NCI-H748 (cell line): Measurements from ENCODE around the gene ANKRD40.
"Not testable (repeated sequence)": the region's sequence is repeated elsewhere in the genome, so short reads cannot be mapped to it uniquely, and the experiment has no call there.

ENCODE experiments used
- DNase-seq: peaks from one replicate; lab custom pipeline; 2025; ENCODE audit not compliant: unreplicated experiment; lab: John Stamatoyannopoulos, UW

Gene ANKRD40

DNA sequence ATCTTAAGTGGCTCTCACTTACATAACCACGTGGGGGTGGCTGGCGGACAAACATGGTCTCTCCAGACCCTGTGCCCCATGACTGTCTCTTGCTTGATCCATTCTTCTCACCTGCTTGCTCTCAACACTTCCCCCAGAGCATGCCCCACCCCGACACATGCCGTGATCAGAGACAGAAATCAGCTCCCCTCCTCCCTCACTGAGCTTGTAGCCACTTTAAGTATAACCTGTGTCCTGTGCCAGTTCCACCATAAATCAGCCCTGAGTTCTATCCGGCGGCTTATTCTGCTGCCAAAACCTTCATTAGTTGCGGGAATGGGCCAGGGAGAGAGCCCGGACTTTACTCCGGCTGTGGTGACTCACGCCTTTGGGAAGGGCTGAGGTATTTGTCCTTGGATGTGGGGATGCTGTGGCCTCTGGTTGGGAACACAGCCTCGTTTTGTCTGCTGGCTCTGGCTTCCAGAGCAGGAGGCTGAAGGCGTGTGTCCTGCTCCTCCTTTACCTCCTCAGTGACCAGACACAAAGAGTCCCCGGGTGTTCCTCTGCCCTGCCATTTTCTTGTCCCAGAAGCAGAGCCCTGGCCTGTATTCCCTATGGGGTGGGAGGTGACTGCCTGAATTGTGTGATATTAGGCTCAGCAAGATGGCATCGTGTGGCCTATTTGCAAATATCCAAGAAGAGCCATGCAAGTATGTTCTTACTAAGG is 21.1 kb downstream of the ANKRD40 start:
- no peak for DNase-seq

DNA sequence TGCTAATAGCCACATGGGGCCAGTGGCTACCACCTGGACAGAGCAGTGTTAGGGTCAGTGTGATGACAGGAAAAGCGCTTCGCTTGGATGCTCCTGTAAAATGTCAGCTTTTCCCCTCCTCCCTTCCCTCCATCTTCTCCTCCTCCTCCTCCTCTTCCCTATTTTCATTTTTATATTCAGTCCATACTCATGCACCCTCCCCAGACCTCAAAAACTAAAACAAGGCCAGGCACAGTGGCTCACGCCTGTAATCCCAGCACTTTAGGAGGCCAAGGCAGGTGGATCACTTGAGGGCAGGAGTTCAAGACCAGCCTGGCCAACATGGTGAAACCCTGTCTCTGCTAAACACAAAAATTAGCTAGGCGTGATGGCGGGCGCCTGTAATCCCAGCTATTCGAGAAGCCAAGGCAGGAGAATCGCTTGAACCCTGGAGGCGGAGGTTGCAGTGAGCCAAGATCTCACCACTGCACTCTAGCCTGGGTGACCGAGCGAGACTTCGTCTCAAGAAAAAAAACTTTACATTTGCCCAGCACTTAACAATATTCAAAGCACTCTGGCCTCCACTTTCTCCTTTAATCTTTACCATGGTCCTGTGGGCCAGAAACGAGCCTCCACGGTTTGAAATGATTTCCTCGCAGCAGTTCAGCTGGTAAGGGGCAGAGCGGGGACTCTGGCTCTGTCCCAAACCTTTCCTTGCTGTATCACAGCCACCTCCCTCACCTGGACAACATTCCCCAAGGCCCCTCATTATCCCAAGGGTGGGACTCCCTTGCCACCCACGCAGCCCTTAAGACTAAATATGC is 21.8 kb downstream of the ANKRD40 start:
- no peak for DNase-seq

DNA sequence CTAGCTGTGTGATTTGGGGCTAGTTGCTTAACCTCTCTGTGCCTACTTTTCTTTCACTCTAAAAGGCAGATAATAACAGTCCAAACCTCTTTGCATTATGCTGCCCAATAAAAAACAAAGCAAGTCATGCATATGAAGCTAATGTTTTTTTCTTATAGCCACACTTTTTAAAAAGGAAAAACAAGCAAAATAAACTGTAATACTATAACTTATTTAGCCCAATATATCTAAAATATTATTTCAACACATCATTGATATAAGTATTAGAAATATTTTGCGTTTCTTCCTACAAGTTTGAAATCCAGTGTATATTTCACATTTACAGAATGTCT is 22.4 kb downstream of the ANKRD40 start:
- DNase-seq = no peak

DNA sequence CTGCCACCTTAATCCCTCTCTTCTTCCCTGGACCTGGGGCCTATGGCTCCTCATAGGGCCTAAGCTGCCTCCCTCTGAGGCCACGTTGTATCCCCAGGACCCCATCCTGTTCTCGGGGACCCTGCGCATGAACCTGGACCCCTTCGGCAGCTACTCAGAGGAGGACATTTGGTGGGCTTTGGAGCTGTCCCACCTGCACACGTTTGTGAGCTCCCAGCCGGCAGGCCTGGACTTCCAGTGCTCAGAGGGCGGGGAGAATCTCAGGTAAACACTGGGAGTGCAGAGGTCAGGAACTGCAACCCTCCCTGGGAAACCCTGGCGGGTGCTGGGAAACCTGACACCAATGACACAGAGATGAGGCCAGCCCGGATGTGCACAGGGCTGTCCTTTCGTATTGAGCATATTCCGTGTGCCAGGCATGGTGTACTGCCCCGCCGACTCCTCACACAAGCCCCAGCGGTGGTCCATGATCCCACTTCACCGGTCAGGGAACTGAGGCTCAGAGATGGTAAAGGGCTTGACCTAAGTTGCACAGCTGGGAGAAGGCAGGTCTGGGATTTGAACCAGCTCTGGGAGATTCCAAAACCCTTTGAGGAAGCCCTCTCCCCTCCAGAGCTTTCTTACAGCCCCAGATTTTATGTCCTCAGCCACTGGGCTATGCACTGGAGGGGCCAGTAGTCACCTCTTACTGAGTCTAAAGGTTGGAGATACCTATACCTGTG is 22.9 kb downstream of the ANKRD40 start:
- peak; percentile 29 for DNase-seq

DNA sequence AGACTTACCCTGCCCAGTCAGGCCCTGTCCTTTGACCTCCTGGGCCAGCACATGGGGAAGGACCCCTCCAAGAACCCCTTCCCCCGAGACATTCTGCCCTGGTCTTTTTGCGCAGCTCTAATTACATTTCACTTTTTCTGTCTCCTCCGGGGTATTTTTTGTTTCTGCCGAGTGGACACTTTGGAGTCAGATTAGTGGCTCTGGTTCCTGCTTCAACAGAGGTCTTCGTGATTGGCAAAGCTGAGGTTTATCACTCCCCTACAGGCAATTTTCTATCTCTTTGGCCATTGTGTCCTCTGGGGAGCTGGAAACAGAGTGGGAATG is 23.5 kb downstream of the ANKRD40 start:
- DNase-seq = no peak

DNA sequence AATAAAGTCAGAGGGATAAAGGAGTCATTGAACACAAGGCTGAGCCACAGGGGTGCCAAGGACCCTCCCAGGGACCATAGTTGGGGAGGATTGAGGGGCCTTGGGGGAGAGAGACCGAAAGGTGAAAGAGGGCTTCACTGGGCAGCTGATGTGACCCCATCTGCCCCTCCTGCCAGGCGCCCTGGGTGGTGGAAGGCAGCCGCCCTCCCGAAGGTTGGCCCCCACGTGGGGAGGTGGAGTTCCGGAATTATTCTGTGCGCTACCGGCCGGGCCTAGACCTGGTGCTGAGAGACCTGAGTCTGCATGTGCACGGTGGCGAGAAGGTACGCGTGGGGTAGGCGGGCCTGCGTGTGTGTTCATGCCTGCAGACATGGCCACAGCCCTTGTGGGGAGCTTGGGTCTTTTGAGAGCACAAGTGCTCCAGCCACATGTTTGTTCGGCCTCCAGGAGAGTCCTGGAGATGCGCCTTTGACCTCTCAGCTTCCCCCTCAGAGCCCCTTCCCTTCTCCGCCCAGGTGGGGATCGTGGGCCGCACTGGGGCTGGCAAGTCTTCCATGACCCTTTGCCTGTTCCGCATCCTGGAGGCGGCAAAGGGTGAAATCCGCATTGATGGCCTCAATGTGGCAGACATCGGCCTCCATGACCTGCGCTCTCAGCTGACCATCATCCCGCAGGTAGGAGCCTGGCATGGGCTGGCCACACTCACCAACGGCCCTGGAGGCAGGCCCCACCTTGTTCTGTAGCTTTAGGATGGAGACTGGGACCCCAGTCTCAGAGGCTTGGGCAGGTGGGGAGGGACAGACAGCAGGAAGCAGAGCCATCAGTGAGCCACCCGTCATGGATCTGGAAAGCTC is 24.1 kb downstream of the ANKRD40 start:
- DNase-seq = no peak

DNA sequence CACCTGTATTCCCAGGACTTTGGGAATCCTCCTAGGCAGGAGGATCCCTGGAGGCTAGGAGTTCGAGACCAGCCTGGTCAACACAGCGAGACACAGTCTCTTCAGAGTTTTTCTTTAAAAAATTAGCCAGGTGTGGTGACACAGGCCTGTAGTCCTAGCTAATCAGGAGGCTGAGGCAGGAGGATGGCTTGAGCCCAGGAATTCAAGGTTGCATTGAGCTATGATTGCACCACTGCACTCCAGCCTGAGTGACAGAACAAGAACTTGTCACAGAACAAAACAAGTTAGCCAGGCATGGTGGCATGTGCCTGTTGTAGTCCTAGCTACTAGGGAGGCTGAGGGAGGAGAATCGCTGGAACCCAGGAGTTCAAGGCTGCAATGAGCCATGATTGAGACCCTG is 24.8 kb downstream of the ANKRD40 start:
- no peak for DNase-seq

DNA sequence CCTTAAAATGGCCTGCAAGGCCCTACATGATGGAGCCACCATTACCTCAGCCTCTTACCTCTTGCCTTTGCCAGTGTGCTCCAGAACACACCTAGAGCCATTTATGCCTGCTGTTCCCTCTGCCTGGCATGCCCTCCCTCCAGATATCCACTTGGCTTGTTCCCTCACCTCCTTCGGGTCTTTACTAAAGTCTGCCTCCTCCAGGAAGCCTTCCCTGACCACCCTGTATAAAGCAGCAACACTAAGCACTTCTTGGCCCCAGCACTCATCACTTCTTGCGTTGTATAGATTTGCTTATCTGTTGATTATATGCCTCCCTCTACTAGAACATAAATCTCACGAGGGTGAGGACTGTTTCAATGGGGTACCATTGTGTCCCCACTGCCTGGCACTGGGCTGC is 25.3 kb downstream of the ANKRD40 start:
- no peak for DNase-seq

DNA sequence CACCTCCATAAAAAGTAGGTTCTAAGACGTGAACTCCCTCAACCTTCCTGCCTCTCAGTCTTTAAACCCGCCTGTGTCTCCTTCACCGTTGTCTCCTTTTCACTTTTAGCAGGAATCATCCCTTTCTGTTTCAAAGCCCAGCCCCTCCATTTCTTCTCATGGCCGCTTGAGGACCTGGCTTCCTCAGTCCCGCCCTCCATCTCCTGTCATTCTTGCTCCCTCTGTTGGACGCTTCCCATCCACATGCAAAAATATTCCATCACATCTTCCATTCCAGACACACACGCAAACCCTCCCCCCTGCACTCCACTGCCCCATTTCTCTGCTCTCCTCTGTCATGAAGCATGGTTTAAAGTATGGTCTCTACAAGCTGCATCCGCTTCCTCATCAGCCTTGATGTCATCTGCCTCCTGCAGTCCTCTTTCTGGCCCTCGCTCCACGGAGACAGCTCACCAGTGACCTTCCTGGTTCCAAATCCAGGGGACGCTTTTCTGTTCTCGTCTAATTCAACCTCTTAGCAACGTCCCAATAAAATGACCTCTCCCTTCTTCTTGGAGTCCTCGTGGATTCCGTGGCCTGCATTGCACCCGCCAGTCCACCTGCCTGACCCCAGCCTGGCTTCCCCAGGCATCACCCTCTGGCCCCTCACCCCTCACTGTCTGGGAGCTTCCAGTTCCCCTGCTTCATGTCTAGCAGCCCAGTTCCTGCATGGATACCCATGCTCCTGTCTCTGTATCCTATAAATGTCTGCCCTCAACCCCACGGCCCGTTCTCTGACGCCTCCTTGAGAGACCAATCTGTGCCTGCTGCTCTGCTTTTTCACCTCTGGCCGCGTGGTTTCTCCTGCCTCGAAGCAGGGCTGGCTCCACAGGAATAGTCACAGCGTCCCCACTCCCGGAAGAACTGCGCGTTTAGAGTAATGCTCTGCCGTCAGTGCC is 26.2 kb downstream of the ANKRD40 start:
- DNase-seq = peak; percentile 41

DNA sequence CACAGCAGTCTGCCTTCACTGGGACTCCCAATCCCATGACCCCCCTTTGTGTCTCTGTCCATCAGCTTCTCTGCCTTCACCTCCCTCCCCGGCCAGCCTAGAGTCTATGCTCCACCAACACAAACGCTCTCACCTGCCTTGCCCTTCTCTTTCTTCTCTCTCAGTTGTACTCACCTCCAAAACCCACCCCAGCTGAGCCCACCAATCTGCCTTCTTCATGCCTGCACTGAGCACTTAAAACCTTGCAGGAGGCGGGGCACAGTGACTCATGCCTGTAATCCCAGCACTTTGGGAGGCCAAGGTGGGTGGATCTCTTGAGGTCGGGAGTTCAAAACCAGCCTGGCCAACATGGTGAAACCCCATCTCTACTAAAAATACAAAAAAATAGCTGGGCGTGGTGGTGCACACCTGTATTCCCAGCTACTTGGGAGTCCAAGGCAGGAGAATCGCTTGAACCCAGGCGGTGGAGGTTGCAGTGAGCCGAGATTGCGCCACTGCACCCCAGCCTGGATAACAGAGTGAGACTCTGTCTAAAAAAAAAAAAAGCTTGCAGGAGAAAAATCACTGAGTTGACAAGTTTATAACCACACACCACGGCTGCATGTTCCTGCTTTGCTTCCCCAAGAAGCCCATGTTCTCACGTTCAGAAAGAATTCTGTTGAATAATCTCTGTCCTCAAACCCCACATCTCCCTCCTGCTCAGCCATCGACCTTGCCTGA is 27.0 kb downstream of the ANKRD40 start:
- DNase-seq = not testable (repeated sequence)

DNA sequence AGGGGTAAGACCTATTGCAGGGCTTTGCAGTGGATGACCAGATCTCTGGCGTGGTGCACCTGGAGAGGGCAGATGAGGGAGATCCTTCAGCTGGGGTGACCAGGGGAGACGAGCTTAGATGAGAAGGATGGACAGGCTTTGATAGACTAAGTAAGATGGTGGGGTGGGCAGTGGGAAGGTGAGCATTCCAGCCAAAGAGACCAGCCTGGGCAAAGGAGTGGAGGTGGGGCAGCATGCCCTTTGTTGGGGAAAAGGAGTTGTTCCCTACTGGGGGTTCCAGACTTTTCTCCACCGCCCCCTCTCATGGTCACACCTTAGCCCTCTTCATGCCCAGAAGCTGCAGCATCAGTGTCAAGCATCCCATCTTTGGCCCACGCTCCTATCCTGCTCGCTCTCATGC is 27.6 kb downstream of the ANKRD40 start:
- DNase-seq = no peak

DNA sequence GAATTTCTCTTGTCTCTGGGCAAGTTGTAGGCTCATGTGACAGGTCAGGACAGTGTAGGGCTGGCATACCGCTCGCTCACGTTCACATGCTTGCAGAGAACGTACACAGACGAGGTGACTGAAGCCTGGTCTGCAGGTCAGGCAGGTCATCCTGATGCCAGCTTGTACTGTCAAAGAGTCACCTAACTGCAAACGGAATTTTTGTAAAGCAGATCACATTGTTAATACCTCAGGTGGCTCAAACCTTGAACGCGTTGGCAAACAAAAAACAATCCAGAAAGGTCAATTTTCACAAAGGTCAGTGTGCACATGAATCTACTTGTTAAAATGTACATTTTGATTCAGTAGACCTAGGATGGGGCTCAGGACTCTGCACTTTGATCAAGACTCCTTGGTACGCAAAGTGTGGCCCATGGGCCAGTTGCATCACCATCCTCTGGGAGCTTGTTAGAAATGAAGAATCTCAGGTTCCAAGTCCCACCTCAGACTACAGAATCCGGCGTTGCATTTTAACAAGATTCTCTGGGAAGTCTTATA is 28.6 kb downstream of the ANKRD40 start:
- no peak for DNase-seq

DNA sequence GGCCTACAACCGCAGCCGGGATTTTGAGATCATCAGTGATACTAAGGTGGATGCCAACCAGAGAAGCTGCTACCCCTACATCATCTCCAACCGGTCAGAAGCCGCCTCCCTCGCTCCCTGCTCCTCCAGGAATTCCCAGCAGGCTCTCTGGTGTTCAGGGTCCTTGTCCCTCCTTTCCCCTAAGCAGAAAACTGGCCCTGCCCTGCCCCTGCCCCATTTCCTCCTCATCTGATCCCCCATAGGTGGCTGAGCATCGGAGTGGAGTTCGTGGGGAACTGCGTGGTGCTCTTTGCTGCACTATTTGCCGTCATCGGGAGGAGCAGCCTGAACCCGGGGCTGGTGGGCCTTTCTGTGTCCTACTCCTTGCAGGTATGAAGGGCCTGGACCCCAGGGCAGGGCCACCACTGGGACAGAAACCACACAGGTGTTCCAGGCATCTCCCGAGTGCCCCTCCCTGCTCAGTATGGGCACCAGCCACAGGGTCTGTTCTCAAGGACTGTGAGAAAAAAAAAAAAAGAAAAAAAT is 29.8 kb downstream of the ANKRD40 start:
- DNase-seq = no peak

DNA sequence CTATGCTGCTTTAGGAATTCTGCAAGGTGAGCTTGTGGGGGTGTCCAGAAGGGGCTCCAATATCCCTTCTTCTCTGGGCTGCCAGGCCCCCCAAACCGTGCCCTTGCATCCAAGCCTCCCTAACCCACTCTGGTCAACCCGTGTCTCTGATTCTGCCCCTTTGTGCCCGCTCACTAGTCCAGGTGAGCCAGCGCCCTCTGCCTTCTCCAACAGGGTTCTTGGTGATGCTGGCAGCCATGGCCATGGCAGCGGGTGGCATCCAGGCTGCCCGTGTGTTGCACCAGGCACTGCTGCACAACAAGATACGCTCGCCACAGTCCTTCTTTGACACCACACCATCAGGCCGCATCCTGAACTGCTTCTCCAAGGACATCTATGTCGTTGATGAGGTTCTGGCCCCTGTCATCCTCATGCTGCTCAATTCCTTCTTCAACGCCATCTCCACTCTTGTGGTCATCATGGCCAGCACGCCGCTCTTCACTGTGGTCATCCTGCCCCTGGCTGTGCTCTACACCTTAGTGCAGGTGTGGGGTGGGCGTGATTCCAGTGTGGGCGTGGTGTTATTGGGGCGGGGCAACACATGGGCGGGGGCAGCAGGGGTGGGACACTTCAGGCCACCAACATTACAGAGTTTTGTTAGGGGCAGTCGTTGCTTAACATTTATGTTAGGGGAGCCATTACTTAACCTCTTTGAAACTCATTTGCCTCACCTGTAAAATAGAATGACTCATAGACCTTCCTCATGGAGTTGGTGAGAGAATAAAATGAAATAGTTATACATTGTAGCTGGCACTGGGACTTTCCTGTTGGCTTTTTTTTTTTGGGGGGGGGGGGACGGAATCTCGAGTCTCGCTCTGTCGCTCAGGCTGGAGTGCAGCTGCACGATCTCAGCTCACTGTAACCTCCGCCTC is 31.4 kb downstream of the ANKRD40 start:
- DNase-seq = no peak

DNA sequence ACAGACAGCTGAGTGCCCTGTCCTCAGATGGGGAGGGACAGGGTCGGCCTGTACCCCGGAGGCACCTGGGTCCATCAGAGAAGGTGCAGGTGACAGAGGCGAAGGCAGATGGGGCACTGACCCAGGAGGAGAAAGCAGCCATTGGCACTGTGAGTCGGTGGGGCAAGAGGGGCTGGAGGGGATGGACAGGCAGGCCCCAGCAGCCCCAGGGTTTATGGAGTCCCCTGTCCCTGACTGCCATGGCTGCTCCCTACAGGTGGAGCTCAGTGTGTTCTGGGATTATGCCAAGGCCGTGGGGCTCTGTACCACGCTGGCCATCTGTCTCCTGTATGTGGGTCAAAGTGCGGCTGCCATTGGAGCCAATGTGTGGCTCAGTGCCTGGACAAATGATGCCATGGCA is 32.1 kb downstream of the ANKRD40 start:
- DNase-seq = no peak

DNA sequence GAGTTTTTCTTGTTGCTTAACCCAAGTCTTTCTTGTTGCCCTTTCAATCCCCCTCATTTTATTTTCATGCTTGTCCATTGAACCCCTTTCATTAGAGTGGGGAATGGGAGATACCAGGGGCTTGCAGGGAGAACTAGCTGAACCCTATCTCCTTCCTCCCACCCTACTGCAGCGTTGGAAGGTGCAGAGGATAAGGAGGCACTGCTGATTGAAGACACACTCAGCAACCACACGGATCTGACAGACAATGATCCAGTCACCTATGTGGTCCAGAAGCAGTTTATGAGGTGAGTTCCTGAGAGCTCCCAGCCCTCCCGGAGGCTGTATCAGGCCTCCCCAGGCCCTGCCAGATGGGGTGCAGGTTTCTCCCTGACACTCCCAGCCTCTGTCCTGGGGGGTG is 32.5 kb downstream of the ANKRD40 start:
- DNase-seq = no peak

DNA sequence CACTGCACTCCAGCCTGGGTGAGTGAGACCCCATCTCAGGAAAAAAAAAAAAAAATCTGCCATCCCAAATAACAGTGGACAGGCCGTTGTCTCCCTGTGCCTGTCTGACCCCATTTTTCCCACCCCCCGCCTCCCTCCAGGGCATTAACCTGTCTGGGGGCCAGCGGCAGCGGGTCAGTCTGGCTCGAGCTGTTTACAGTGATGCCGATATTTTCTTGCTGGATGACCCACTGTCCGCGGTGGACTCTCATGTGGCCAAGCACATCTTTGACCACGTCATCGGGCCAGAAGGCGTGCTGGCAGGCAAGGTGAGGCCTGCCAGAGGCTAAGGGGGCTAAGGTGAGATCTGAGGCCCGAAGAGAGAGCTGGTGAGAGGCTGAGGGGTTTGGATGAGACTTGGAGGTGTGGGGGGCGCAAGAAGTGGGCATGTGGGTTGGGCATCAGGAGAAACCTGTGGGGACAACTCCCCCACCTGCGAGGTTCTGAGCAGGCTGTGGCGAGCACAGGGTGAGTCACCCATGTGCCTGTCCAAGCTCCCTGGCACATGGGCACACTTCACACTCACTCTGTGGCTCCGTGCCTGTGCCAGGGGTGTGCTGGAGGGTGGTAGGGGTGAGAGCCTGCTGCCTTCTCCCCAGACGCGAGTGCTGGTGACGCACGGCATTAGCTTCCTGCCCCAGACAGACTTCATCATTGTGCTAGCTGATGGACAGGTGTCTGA is 34.7 kb downstream of the ANKRD40 start:
- no peak for DNase-seq
